GM12878 (cell line): Measurements from ENCODE around the gene SLC19A1. TPM values are rescaled to one million over a fixed set of nuclear protein-coding genes. Genes with fewer than 3 reads are reported as not detected.

Experiments
- ATAC-seq: fragments of 200-7000 bp; cut with Tn5 transposase; 3 replicates; pipeline ENCODE4 v1.9.1; 2020; ENCODE audit warnings: mild to moderate bottlenecking, moderate library complexity
- BruUV-seq: library from RNA; stranded (reverse); fragments of 400-500 nt; replicated peaks from 2 replicates; lab custom pipeline; 2021; lab: Mats Ljungman, UMichigan
- CTCF ChIA-PET: fragments of 300-600 bp; sonication (Branson Sonifier 250); formaldehyde crosslinking; extraction: SDS; loops from one replicate; lab custom pipeline; 2021; ENCODE audit warnings: inconsistent platforms; lab: Yijun Ruan, JAX
- POLR2A ChIA-PET: fragments of 350-600 bp; formaldehyde crosslinking; extraction: SDS; loops from one replicate; lab custom pipeline; 2021; ENCODE audit warnings: inconsistent platforms; lab: Charles Lee
- RAD21 ChIA-PET: fragments of 300-600 bp; sonication (Branson Sonifier 250); formaldehyde crosslinking; loops from one replicate; lab custom pipeline; 2023; ENCODE audit warnings: antibody characterized with exemption; ENCODE audit not compliant: unreplicated experiment; lab: Charles Lee
- SMC1A ChIA-PET: fragments of 300-600 bp; sonication (Branson Sonifier 250); formaldehyde crosslinking; loops from one replicate; lab custom pipeline; 2023; ENCODE audit not compliant: unreplicated experiment, uncharacterized antibody; lab: Charles Lee
- DNase-seq: peaks from one replicate; pipeline ENCODE4 v3.0.0-alpha.2; 2011; ENCODE audit warnings: low read depth, low spot score
- FAIRE-seq: peaks from 3 replicates; lab custom pipeline; 2011; peaks lifted over from hg19 to GRCh38; lab: Jason Lieb, UNC
- H2AFZ ChIP-seq: 2 replicates; pipeline ENCODE4 v1.6.0; 2011; ENCODE audit warnings: low read depth, low read length, control low read depth; ENCODE audit not compliant: control insufficient read depth
- H3K27ac ChIP-seq: 2 replicates; pipeline ENCODE4 v1.5.1; 2011; ENCODE audit warnings: control low read depth; ENCODE audit not compliant: control insufficient read depth, insufficient read depth
- H3K27me3 ChIP-seq, 2 experiments: replicated peaks in 1 of 2; 2 replicates each; pipeline versions ENCODE4 v1.6.0 to v1.6.1; 2011; ENCODE audit warnings: low read length in 1 of 2; ENCODE audit not compliant: control insufficient read depth in 2 of 2, insufficient read depth in 2 of 2
- H3K36me3 ChIP-seq, 2 experiments: 2 replicates each; pipeline ENCODE4 v1.5.1; 2011; ENCODE audit warnings: low read length in 1 of 2; ENCODE audit not compliant: control insufficient read depth in 2 of 2, insufficient read depth in 2 of 2
- H3K4me1 ChIP-seq: 2 replicates; pipeline ENCODE4 v1.6.1; 2011; ENCODE audit warnings: mild to moderate bottlenecking, low read length, moderate library complexity, mixed read lengths; ENCODE audit not compliant: control insufficient read depth, insufficient read depth
- H3K4me2 ChIP-seq: 2 replicates; pipeline ENCODE4 v1.6.0; 2011; ENCODE audit warnings: control low read depth; ENCODE audit not compliant: control insufficient read depth, insufficient read depth
- H3K4me3 ChIP-seq: fragments of 200-600 bp; sonication (generic); 2 replicates; pipeline ENCODE4 v1.5.1; 2016
- H3K79me2 ChIP-seq: 2 replicates; pipeline ENCODE4 v1.6.0; 2011; ENCODE audit warnings: low read length; ENCODE audit not compliant: control insufficient read depth, insufficient read depth
- H3K9ac ChIP-seq: 2 replicates; pipeline ENCODE4 v1.8.0; 2011; ENCODE audit warnings: low read length, control low read depth, mixed read lengths; ENCODE audit not compliant: control insufficient read depth, insufficient read depth
- H3K9me3 ChIP-seq: replicated peaks from 3 replicates; pipeline ENCODE4 v1.5.1; 2011; ENCODE audit warnings: mild to moderate bottlenecking, low read length; ENCODE audit not compliant: control insufficient read depth, insufficient read depth
- H4K20me1 ChIP-seq: 2 replicates; pipeline ENCODE4 v1.6.0; 2011; ENCODE audit not compliant: control insufficient read depth, insufficient read depth
- CHD2 ChIP-seq: IDR thresholded peaks from 2 replicates; pipeline ENCODE4 v1.6.1; 2011; ENCODE audit warnings: low read depth, low read length, improper control_type of control experiment, borderline replicate concordance
- EED ChIP-seq: sonication (generic); IDR thresholded peaks from 2 replicates; pipeline ENCODE4 v1.6.1; 2016; ENCODE audit warnings: antibody characterized with exemption, low read depth
- EP300 ChIP-seq, 2 experiments: fragments of 150-350 bp in 1 of 2; IDR thresholded peaks; 2 replicates each; pipeline ENCODE4 v1.6.1; 2011 to 2012; ENCODE audit warnings: low read depth in 2 of 2, low read length in 2 of 2, borderline replicate concordance in 1 of 2, improper control_type of control experiment in 1 of 2, inconsistent platforms in 1 of 2; ENCODE audit not compliant: control insufficient read depth in 1 of 2
- KLF5 ChIP-seq: fragments of 450-650 bp; IDR thresholded peaks from 2 replicates; pipeline ENCODE4 v1.6.1; 2014; ENCODE audit warnings: mild to moderate bottlenecking; ENCODE audit not compliant: partially characterized antibody
- PAX8 ChIP-seq: fragments of 450-650 bp; IDR thresholded peaks from 2 replicates; pipeline ENCODE4 v1.6.1; 2017; ENCODE audit warnings: mild to moderate bottlenecking, moderate library complexity
- PML ChIP-seq: IDR thresholded peaks from 2 replicates; pipeline ENCODE4 v1.6.1; 2012; ENCODE audit warnings: low read length, inconsistent platforms
- POLR2AphosphoS2 ChIP-seq: IDR thresholded peaks from 2 replicates; pipeline ENCODE4 v1.6.1; 2011; ENCODE audit warnings: low read depth, mild to moderate bottlenecking, low read length, improper control_type of control experiment, moderate library complexity
- SREBF2 ChIP-seq: IDR thresholded peaks from 2 replicates; pipeline ENCODE4 v1.6.1; 2012; ENCODE audit warnings: mild to moderate bottlenecking, low read length
- TARDBP ChIP-seq: IDR thresholded peaks from 2 replicates; pipeline ENCODE4 v1.6.1; 2016; ENCODE audit warnings: borderline replicate concordance
- YY1 ChIP-seq: IDR thresholded peaks from 2 replicates; pipeline ENCODE4 v1.6.1; 2011; ENCODE audit warnings: low read depth, mild to moderate bottlenecking, low read length
- ZBED1 ChIP-seq: IDR thresholded peaks from 2 replicates; pipeline ENCODE4 v1.6.1; 2016; ENCODE audit warnings: borderline replicate concordance
- ZNF217 ChIP-seq: fragments of 450-650 bp; IDR thresholded peaks from 2 replicates; pipeline ENCODE4 v1.6.1; 2017; ENCODE audit warnings: antibody characterized with exemption, mild to moderate bottlenecking
- WGBS: methylation state at CpG from one replicate; pipeline ENCODE4 v1.1.6; 2016; ENCODE audit warnings: low lambda C conversion rate; ENCODE audit not compliant: insufficient replicate concordance, insufficient coverage; ENCODE audit errors: missing lambda C conversion rate; 5-methylcytosine and 5-hydroxymethylcytosine counted together
- in situ Hi-C: fragments of 300-500 bp; cut with MboI; formaldehyde crosslinking; loops from 9 replicates; pipeline ENCODE4 v1.14.3; 2018; ENCODE audit warnings: mixed read lengths
- intact Hi-C: fragments of 100-400 bp; cut with micrococcal nuclease; formaldehyde crosslinking; loops from one replicate; pipeline ENCODE4 v1.14.2; 2022; ENCODE audit not compliant: unreplicated experiment
- polyA plus RNA-seq, 11 experiments: library from polyadenylated mRNA; depleted of rRNA in 4 of 11; unstranded in 6 of 11; stranded (reverse) in 5 of 11; fragments of >200 nt; fragmentation: Nextera tagmentation in 4 of 11; fragmentation: Illumina TruSeq in 1 of 11; extraction: Ambion mirVana in 4 of 11; extraction: Trizol in 1 of 11; gene quantifications; 1 replicate in 1 of 11; 2 replicates in 10 of 11; pipeline versions ENCODE4 v1.2.1 to v1.2.3, GENCODE V29; 2011 to 2016; ENCODE audit warnings: inconsistent platforms in 2 of 11, missing spikeins in 2 of 11, low read depth in 1 of 11
- total RNA-seq, 4 experiments: library from RNA; depleted of rRNA in 3 of 4; stranded (reverse); fragments of >200 nt in 3 of 4; fragmentation: Illumina TruSeq in 1 of 4; extraction: Trizol in 1 of 4; gene quantifications; 2 replicates each; pipeline versions ENCODE4 v1.2.1 to v1.2.3, GENCODE V29; 2013 to 2021
- TF ChIP-seq, protein P1 (sequence below): fragments of 450-650 bp; formaldehyde crosslinking; IDR thresholded peaks from 2 replicates; pipeline ENCODE4 v1.4.0; 2022; ENCODE audit warnings: mild to moderate bottlenecking, moderate library complexity
- TF ChIP-seq, protein P2 (sequence below): fragments of 450-650 bp; conservative IDR thresholded peaks from 2 replicates; pipeline ENCODE4 v1.6.1; 2017; ENCODE audit warnings: mild to moderate bottlenecking, moderate library complexity

The SLC19A1 gene
- total and polyA plus RNA-seq, 10 of the 15 experiments (the other 5 are each of a cell fraction or from before 2014, with no cell fraction given): 0.42 to 49.7 (median 12.2) TPM

DNA sequence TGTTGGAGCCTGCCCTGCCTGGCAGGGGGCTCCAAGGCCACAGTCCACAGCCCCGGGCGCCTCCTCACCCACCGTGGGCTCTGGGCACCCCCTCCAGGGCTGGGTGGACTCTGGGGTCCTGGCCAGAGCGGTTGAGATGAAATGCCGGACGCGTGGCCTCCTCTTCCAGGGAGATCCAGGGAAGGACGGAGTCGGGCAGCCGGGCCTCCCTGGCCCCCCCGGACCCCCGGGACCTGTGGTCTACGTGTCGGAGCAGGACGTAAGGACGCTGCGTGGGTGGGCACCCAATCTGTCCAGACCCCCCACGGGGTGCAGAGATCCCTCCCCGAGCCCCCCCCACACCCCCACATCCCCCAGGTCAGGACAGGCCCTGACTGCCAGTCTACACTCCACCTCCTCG, 51.2 kb downstream of the SLC19A1 start:
- no peaks in the 10 kb centered on the region for H3K4me1 ChIP-seq
- DNase-seq (no peak), ATAC-seq (no peak), FAIRE-seq (no peak)
- no peaks in the 10 kb centered on the region for H3K27me3 ChIP-seq
- no peaks in the 10 kb centered on the region for H3K36me3 ChIP-seq
- H3K9ac ChIP-seq: no peak overlapping the region
- intact Hi-C loops: no loop called here
- ChIA-PET RAD21 (no interaction called here), SMC1A (no interaction called here), CTCF (no interaction called here), POLR2A (no interaction called here)
- H2AFZ ChIP-seq: no peak overlapping the region
- H3K27ac ChIP-seq: no peak overlapping the region
- TF ChIP-seq SREBF2 (no peak), EP300 (IDR thresholded peaks at IDR 0.05; ENCODE audit: borderline replicate concordance in 1 of 2, control insufficient read depth in 1 of 2, low read depth in 2 of 2, low read length in 2 of 2) (no peak), PML (no peak), CHD2 (no peak), KLF5 (no peak), POLR2AphosphoS2 (no peak), PAX8 (no peak), EED (no peak), ZNF217 (no peak), TARDBP (no peak), ZBED1 (no peak), YY1 (no peak)
- TF ChIP-seq, protein P1, sequence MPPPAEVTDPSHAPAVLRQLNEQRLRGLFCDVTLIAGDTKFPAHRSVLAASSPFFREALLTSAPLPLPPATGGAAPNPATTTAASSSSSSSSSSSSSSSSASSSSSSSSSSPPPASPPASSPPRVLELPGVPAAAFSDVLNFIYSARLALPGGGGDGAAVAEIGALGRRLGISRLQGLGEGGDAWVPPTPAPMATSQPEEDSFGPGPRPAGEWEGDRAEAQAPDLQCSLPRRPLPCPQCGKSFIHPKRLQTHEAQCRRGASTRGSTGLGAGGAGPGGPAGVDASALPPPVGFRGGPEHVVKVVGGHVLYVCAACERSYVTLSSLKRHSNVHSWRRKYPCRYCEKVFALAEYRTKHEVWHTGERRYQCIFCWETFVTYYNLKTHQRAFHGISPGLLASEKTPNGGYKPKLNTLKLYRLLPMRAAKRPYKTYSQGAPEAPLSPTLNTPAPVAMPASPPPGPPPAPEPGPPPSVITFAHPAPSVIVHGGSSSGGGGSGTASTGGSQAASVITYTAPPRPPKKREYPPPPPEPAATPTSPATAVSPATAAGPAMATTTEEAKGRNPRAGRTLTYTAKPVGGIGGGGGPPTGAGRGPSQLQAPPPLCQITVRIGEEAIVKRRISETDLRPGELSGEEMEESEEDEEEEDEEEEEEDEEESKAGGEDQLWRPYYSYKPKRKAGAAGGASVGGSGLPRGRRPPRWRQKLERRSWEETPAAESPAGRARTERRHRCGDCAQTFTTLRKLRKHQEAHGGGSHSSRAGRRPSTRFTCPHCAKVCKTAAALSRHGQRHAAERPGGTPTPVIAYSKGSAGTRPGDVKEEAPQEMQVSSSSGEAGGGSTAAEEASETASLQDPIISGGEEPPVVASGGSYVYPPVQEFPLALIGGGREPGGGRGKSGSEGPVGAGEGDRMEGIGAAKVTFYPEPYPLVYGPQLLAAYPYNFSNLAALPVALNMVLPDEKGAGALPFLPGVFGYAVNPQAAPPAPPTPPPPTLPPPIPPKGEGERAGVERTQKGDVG (CRISPR knock-in tag): no peak
- TF ChIP-seq, protein P2, sequence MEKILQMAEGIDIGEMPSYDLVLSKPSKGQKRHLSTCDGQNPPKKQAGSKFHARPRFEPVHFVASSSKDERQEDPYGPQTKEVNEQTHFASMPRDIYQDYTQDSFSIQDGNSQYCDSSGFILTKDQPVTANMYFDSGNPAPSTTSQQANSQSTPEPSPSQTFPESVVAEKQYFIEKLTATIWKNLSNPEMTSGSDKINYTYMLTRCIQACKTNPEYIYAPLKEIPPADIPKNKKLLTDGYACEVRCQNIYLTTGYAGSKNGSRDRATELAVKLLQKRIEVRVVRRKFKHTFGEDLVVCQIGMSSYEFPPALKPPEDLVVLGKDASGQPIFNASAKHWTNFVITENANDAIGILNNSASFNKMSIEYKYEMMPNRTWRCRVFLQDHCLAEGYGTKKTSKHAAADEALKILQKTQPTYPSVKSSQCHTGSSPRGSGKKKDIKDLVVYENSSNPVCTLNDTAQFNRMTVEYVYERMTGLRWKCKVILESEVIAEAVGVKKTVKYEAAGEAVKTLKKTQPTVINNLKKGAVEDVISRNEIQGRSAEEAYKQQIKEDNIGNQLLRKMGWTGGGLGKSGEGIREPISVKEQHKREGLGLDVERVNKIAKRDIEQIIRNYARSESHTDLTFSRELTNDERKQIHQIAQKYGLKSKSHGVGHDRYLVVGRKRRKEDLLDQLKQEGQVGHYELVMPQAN: no peak
- H3K4me2 ChIP-seq: no peak overlapping the region
- H3K79me2 ChIP-seq: no peaks in the 10 kb centered on the region
- H3K4me3 ChIP-seq: no peak overlapping the region
- H4K20me1 ChIP-seq: no peaks in the 10 kb centered on the region
- in situ Hi-C loops: no loop called here
- H3K9me3 ChIP-seq: no peaks in the 10 kb centered on the region
- WGBS: 73% methylated on average over 15 of the region's 20 CpGs
- BruUV-seq: no TSS peak
